GM18909 (cell line): ENCODE data around the gene GADD45G.

ENCODE experiments used
- ATAC-seq: cut with Tn5 transposase; IDR thresholded peaks from one replicate; pipeline ENCODE4 v1.9.1; 2021; ENCODE audit warnings: mild to moderate bottlenecking; ENCODE audit not compliant: unreplicated experiment, poor library complexity

Gene GADD45G

DNA sequence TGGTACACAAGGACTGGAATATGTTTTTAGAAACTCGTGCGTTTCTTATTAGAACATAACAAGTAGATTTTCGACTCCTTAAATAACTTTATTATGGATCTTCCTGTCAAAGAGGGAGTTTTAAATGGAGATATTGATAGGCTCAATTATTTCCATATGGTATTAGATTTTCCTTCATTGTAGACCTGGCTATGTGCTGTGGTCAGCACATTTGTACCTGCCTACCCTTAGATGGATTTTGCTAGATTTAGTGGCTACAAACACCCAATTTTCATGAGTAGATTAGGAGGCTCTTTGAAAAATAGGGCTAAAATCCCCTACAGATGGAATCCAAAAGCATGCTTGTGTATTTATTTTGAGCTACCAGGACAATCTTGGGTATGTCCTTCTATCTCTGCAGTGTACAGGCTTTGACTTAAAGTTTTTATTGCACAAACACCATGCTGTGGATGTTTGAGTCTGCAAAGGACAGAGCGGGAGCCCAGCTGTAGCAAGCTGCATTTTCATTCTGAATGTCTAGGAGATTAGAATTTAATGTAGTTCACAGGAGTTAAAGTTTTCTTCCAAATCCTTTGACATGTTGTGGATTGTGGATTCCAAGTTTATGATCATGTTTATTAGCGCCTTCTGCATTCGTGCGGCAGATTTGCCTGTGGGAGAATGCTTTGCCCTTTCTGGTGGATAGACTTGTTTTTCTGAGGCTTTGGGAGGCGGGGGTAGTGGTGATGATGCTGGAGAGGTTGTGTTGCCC, 41.6 kb downstream of the GADD45G start:
- ATAC-seq, result no peak

DNA sequence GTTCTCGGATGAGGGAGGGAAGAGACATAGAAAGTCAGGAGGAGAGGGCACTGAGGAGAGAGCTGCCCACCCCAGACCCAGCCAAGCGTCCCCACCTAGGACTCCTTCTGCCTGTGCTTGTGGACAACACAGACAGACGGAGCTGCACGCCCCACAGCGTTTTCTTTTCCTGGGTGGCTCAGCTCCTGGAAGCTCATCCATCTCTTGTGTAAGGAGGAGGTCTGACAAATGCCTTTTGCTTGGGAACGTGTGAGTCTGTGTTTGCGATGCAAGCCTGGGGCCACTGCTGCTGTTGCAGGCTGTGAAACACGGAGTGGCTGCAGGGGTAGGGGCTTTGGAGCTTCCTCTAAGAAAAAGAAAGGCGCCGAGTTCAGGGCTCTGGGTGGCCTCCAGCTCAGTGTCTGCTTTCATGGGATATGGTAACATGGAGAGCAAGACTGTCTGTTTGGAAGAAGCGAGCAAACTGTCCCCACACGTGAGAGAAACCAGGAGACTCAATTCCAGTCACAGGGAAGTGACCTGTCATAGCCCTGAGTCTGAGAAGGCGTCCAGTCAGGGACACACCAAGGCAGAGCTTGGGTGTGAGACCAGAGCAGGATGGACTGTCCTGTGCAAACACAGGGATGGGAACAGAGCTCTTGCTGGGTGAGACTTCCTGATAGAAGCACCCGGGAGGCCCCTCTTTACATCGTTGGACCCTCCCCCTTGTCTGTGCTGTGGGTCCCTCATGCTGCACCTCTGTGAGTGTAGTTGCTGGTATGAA, 42.7 kb downstream of the GADD45G start:
- ATAC-seq, result no peak

DNA sequence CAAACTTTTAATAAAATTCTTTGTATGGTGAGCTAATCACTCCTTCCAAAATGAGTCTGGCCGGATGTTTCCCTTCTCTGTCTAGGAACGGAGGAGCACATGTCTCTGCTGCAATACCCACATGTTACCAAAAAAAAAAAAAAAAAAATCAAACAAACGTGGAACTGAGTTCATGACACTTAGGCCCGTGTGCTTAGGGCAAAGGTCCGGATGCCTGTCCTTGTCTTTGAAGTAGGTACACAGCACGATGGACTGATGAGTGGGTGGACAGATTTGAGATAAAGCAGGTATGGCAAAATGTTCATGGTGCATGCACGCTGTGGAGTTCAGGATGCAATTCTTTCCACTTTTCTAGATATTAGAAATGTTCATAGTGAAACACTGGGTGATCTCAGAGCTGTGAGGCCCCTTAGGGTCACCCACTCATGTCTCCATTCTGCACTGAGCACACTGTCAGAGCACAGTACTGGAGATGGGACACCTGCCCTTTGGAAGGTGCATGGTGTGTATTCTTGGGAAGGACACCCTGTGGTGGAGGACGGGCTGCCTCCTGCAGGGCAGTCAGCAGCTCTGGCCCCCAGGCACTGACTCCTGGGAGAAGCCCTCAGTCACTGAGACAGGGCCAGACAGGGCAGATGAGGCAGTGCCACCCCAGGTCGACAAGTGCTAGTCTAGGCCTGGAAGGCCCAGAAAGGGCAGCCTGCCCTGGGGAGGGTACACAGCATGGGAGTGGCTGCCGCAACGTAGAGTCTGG, 43.6 kb downstream of the GADD45G start:
- ATAC-seq, result no peak

DNA sequence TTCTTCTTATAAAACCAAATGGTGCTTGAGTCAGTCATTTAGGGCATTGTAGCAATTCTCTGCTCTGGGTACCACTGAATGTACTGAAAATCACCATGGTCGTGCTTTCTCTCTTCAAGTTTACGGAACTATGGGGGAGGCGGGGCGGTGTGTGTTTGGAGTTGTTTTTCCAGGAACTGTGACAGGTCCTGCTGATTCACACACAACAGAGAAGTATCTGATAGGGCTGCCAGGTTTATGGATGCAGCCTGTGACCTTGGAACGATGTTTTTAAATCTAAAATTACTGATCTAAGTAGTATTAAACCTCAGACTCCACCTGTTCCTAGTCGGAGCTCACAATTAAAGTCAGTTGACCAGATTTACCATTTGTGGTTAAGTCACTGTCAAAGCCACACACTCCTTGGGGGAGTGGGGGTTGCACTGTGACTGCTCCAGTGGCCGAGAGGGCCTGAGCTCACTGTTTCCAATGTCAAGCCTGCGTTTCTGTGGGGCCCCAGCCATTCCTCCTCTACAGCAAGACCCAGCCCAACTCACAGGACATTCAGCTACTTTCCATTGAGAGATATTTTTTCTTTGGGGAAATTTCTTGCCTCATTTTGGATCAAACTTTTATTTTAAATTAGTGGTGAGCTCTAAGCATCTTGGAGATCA, 44.4 kb downstream of the GADD45G start:
- ATAC-seq, result no peak

DNA sequence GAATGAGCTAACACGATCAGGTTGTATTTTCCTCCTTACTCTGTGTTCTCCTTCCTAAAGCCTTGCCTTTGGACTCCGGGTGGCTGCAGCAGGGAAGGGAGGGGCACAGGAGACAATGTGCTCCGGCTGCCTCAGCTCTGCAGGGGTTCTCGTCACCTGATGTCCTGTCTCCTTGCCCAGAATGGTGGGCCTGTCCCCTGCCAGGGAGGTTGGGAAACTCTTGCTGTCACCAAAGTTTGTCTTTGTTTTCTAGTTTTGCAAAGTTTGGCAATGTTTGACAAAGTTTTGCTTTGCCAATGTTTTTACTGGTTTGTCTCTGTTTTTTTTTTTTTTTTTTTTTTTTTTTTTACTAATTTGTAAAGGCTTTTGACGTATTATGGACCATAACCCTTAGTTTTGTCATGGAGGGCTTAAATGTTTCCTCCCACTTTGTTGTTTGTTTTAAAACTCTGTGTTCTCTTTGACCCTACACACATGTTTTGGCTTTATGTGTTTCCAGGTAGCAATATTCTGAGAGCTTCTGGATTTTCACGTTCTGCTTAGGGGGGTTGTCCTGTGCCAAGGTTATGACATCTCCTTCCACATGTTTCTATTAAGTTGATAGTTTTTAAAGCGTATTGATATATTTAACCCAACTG, 49.3 kb downstream of the GADD45G start:
- no peak for ATAC-seq

DNA sequence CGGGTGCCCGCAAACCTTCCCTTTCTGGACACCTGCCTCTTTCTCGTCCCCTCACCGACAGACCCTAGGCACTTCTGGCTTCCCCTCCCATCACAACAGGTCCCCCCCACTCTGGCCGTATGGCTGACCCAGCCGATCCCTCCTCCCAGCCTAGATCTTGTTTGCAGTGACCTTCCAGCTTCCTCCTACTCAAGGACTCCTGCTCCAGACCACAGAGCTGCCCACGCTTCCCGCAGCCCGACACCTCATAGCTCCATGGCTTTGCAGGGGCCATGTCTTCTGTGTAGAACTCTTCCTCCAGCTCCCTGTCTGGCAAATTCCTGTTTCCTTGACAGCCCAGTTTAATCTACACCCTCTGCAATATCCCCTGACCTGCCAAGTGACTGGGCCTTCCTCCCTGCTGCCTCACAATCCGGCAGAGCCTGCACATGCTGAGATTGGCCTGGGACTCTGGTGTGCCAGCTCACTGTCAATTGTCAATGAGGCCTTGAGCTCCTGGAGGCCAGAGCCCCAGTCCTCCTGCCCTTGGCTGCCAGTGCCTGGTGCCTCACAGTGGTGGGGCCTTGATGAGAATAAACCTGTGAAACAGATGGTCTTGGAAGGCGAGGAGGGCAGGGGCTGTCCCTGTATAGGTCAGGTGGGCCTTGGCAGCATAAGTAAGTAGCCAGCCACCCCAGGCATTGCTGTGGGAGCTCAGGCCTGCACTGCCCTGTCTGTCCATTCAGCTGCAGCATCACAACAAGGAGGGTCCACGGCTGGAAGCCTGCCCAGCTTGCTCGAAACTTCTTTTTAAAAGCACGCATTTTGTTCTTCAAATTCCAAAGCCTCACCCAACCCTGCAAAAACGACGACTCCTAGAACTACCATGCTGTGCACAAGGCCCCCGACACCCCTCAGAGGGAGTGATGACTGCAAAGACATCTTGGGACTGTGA, 50.5 kb downstream of the GADD45G start:
- no peak for ATAC-seq
